SIG-M5 (cell line): ENCODE results near the gene PGF.

Experiments
- DNase-seq: peaks from one replicate; lab custom pipeline; 2025; lab: John Stamatoyannopoulos, UW

PGF gene

DNA sequence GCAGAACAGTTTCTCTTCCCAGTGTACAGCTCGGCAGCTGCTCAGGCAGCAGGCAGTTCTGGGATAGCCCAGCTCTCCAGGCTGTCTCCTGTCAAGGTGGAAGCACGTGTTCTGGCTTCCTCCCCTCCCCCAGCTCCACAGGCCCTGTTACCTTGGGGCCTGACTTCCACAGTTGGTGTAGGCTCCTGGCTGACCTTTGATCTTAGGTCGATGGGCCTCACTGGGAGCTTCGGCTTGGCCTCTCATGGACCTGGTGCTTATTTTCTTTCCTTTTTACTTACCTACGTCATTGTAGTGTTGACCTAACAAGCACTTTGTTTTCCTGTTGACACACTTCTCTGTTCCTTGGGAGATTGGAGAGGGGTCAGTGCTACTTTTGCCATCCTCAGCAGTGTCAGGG is 56.7 kb downstream of the PGF start:
- no peak for DNase-seq

DNA sequence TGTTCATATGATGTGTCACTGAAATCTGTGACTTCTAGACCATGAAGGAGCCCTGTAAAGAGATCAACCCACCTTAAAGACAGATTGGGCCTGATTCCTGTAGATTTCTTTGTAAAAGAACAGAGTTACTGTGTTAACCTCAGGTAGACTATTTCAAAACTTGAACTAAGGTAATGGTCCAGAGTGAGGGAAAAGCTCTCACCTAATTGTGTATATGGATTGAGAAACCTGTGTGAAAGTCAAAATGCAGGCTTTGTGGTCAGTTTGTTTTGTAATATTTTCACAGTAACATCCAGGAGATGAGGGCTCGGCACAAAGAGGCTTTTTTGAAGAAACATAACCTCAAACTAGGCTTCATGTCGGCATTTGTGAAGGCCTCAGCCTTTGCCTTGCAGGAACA is 57.3 kb downstream of the PGF start:
- no peak for DNase-seq

DNA sequence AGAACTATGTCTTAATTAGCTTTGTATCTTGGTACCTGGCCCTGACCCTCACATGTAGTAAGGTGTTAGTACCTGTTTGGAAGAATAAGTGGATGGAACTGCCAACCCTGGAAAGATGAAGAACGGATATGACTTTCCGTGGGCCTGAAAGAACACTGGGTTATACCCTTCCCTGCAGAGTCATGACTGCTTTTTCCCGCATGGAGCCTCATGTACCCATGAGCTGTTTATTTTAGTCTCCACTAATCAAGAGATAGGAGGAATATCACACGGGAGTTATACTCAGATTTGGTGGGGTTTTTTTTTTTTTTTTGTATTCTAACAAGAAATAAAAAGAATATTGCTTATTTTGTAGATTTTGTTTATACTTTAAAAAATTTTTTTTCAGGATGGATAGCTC is 57.8 kb downstream of the PGF start:
- DNase-seq, result no peak

DNA sequence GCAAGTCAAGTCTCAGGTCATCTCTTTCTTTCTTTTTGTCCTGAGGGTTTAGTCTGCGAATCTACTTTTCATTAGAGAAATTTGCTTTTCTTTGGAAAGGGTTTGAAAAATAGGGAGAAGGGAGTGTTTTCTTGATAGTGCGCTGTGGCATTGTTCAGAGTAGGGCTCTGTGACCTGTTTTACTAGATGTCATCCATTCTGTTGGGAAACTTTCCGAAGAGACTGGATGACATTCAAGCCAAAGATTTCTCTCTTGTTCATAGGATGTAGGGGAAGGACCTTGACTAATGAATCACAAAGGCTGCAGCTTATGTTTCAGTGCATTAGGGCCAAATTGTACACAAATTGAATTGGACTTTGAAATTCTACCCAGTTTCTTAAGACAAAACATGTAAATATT is 59.0 kb downstream of the PGF start:
- no peak for DNase-seq

DNA sequence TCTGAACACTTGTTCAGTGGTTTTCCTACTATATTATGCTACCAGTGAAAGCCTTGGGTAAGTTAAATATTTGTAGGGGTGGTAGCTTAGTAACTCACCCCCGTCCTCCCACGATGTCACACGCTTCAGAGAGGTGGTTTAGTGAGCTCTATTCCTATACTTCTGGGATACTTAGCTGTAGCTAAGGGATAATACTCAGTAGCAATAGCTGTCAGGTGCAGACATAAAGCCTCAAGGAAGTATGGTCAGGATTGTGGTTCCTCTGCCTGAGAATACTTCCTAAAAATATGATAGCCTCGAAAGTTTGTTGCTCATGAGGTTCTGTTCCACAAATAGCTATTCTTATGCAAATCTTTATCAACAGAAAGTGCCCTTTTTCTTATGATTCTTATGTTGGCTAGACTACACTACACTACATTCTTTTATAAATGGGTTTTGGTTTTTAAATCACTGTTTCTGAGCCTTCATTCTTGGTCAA is 61.7 kb downstream of the PGF start:
- DNase-seq, result no peak

DNA sequence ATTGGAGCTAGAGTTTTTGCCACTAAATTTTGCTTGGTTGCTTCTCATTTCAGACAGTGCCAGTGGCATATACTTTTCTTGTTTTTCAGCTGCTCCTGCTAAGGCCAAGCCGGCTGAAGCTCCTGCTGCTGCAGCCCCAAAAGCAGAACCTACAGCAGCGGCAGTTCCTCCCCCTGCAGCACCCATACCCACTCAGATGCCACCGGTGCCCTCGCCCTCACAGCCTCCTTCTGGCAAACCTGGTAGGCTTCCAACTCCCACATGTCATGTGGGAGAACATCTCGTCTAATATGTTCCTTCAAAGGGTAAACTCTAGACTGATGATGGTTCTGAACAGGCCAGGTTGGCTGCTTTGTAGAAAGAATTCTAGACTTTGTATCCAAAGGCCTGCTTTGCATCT is 62.7 kb downstream of the PGF start:
- DNase-seq, result no peak

DNA sequence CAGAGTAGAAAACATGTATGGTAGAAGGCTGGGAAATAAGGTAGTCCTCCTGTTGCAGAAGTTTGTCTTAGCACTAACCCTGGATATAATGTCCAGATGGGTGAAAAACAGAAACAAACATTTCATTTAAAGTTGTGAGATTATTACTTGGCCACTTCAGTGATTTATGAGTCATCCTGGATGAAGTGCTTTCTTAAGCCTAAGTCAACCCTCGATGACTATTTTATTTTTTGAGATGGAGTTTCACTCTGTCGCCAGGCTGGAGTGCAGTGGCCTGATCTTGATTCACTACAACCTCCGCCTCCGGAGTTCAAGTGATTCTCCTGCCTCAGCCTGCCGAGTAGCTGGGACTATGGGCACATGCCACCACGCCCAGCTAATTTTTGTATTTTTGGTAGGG is 63.5 kb downstream of the PGF start:
- DNase-seq, result no peak
